ENCODE results near the gene RIPPLY1. TPM values are rescaled to one million over a fixed set of nuclear protein-coding genes. Genes with fewer than 3 reads are reported as not detected.

Gene RIPPLY1
- total RNA-seq, 4 donors from 2014 or later = 0.82 TPM; not detected in 3

DNA sequence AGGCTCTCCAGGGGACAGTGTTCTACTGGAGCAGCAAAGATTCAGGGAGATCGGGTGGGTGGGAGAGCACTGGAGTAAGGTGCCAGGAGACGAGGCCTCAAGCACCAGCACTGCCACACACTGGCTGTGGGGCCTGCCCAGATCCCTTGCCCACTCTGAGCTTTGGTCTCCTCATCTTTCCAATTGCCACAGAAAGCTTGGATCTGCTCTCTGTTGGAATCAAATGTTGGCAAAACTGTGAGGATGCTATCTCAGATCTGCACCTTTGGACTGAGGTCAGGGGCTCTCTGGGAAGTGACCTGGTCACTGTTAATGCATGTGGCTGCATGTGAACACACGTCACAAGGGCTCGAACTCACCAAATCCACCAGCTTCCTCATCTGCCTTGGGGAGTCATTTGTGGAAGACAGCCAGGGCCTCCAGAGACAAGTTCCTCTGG is 1.3 kb downstream of the RIPPLY1 start:
- TF ChIP-seq, protein P1, sequence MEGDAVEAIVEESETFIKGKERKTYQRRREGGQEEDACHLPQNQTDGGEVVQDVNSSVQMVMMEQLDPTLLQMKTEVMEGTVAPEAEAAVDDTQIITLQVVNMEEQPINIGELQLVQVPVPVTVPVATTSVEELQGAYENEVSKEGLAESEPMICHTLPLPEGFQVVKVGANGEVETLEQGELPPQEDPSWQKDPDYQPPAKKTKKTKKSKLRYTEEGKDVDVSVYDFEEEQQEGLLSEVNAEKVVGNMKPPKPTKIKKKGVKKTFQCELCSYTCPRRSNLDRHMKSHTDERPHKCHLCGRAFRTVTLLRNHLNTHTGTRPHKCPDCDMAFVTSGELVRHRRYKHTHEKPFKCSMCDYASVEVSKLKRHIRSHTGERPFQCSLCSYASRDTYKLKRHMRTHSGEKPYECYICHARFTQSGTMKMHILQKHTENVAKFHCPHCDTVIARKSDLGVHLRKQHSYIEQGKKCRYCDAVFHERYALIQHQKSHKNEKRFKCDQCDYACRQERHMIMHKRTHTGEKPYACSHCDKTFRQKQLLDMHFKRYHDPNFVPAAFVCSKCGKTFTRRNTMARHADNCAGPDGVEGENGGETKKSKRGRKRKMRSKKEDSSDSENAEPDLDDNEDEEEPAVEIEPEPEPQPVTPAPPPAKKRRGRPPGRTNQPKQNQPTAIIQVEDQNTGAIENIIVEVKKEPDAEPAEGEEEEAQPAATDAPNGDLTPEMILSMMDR (IDR thresholded peaks at IDR 0.05) = no peak
- no peak for ATAC-seq (ENCODE audit: low FRiP score)
- DNase-seq (ENCODE audit: low spot score) = no peak

DNA sequence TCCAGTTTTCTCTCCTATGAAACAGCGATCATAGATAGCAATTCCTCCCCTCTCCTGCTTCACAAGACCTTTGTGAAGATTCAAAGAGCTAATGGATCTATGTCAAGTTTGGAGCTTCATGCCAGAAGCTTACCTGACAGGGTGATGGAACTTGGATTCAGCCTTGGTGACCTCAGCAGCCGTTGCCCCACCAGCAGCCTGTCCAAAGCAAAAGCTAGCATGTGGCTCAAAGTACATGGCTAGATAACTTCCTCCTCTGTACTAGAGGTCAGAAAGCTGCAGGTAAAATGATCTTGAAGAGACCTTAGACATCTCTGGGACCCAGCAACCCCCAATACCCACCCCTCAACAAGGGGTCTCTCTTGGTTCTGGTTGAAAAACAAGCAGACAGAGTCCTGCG is 1.8 kb downstream of the RIPPLY1 start:
- DNase-seq (ENCODE audit: low spot score) (no peak), ATAC-seq (ENCODE audit: low FRiP score) (no peak)
- TF ChIP-seq, protein P1 (IDR thresholded peaks at IDR 0.05) = no peak

DNA sequence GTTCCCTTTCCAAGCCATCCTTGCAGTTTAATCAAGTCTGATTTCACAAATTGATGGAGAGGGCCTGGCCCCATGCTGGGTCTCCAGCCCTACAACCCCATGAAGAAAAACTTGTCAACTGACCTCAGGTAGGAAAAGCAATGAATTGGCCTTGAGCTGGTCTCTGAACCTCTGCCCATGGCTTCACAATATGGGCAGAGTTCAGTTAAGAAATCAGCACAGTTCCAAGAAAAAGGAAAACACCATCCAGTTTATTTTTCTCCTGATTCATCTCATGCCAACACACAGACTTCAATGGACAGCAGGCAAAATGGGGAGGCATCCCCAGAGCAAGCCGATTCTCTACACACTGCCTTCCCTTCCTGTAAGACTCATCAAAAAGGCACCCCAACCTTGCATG is 3.3 kb downstream of the RIPPLY1 start:
- TF ChIP-seq, protein P1 (IDR thresholded peaks at IDR 0.05) = no peak
- DNase-seq (ENCODE audit: low spot score) = no peak
- no peak for ATAC-seq (ENCODE audit: low FRiP score)

DNA sequence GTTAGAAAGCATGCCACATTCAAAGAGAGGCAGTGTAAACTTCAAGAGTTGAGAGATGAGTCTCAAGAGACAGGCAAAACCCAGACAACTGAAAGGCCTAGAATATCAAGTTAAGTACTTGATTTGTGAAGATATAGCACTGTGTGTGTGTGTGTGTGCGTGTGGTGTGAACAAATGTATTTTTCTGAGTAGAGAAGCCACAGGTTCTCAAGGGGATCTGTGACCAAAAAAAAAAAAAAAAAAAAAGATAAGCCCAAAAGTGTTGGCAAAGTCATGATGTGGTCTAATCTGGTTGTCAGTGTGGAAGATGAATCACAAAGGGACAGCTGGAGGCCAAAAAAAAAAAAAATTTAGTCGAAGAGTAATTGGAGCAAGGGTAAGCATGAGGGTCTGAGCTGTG is 3.9 kb downstream of the RIPPLY1 start:
- TF ChIP-seq, protein P1 (IDR thresholded peaks at IDR 0.05) = no peak
- DNase-seq (ENCODE audit: low spot score) (no peak), ATAC-seq (ENCODE audit: low FRiP score) (no peak)

DNA sequence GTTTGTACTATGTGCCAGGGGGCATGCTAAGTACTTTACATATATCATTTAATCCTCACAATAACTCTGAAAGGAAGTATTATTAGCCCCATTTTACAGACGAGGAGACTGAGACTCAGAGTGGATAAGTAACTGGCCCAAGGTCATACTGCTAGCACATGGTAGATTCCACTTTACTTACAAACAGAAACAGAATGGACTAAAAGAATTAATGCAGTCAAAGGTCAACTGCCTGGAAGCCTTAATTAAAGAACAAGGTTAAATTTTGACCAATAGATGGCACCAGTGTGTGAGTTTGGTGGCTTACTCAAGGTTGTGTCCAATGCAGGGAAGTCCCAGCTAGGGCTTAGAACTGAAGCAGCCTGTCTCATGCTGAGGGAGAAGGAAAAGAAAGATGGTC is 4.7 kb downstream of the RIPPLY1 start:
- ATAC-seq (ENCODE audit: low FRiP score) (no peak), DNase-seq (ENCODE audit: low spot score) (no peak)
- TF ChIP-seq, protein P1 (IDR thresholded peaks at IDR 0.05) = no peak

DNA sequence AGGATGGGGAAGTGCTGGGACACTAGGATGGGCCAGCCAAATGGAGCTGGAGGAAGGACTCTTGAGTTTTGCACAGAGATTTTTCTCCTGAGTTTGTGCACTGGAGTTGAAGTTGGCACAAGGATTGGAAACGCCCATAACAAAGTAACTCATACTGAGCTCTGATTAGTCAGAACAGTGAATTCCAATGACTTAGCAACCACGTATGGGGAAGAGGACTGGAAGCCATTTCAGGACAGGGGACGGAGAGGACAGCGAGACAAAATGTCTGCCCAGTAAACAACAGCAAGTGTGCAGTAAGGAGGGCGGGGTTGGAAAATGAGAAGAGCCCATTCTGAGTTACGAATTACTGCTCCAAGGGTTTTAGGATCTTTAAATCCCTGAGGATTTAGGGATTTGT is 5.9 kb downstream of the RIPPLY1 start:
- TF ChIP-seq, protein P1 (IDR thresholded peaks at IDR 0.05) = no peak
- DNase-seq (ENCODE audit: low spot score) (no peak), ATAC-seq (ENCODE audit: low FRiP score) (no peak)

DNA sequence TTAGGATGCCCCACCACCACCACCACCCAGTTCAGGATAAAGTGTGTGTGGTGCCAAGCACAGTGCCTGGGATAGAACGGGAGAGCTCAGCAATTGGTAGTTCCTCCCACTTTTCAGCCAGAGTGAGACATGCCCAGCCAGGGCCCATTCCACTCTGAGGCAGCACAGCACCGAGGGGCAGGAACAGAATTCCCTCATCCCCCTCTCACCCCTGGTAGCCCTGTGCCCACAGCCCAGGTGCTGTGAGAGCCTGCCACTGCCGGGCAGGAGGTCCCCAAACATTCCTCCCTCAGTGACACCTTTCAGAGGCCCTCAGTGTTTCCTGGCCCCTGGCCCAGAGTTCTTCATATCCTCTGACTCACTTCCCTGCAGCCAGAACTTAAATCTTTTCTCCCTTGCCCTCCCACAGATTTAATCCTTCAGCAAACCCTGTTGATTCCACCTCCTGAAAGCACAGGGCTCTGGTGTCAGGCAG is 8.1 kb downstream of the RIPPLY1 start:
- no peak for DNase-seq (ENCODE audit: low spot score)
- ATAC-seq (ENCODE audit: low FRiP score) = peak; percentile 61
- TF ChIP-seq, protein P1 (IDR thresholded peaks at IDR 0.05) = no peak

All from omental fat pad (tissue), 4 donors.